Caco-2 (cell line): Measurements from ENCODE around the gene LGI2. TPM values are rescaled to one million over a fixed set of nuclear protein-coding genes. Genes with fewer than 3 reads are reported as not detected.

Source experiments
- BruUV-seq: library from RNA; stranded (reverse); fragments of 400-500 nt; replicated peaks from 2 replicates; lab custom pipeline; 2021; lab: Mats Ljungman, UMichigan
- CTCF ChIA-PET: fragments of 300-600 bp; sonication (Branson Sonifier 250); formaldehyde crosslinking; loops from one replicate; lab custom pipeline; 2022; ENCODE audit warnings: antibody characterized with exemption; lab: Charles Lee
- POLR2A ChIA-PET: fragments of 300-600 bp; sonication (Branson Sonifier 250); formaldehyde crosslinking; loops from one replicate; lab custom pipeline; 2022; ENCODE audit warnings: antibody characterized with exemption; lab: Charles Lee
- DNase-seq, 2 experiments: peaks; one replicate each; pipeline versions ENCODE4 v3.0.0 to v3.0.0-alpha.2; 2020 to 2022
- H3K27me3 ChIP-seq: replicated peaks from 2 replicates; pipeline ENCODE4 v1.6.0; 2011; ENCODE audit warnings: low read length; ENCODE audit not compliant: control insufficient read depth, insufficient read depth
- H3K36me3 ChIP-seq: 2 replicates; pipeline ENCODE4 v1.5.1; 2011; ENCODE audit warnings: low read length; ENCODE audit not compliant: control insufficient read depth, insufficient read depth
- H3K4me1 ChIP-seq: fragments of 250-450 bp; sonication (Bioruptor Pico); 2 replicates; pipeline ENCODE4 v1.5.1; 2020; ENCODE audit warnings: mild to moderate bottlenecking
- H3K4me3 ChIP-seq: 2 replicates; pipeline ENCODE4 v1.5.1; 2011; ENCODE audit warnings: low read depth, mild to moderate bottlenecking, control low read depth, low read length
- H3K9me3 ChIP-seq: fragments of 250-450 bp; sonication (Bioruptor Pico); 2 replicates; pipeline ENCODE4 v1.5.1; 2020; ENCODE audit warnings: mild to moderate bottlenecking, moderate library complexity
- H3K27ac Mint-ChIP-seq: one replicate; pipeline ENCODE4 v1.8.0; 2022; ENCODE audit warnings: mixed read lengths; ENCODE audit not compliant: unreplicated experiment
- H3K27me3 Mint-ChIP-seq: one replicate; pipeline ENCODE4 v1.8.0; 2022; ENCODE audit warnings: mixed read lengths; ENCODE audit not compliant: insufficient read depth, unreplicated experiment
- H3K36me3 Mint-ChIP-seq: one replicate; pipeline ENCODE4 v1.8.0; 2022; ENCODE audit warnings: mild to moderate bottlenecking, mixed read lengths; ENCODE audit not compliant: insufficient read depth, unreplicated experiment
- H3K4me1 Mint-ChIP-seq: one replicate; pipeline ENCODE4 v1.8.0; 2022; ENCODE audit warnings: low read depth, mixed read lengths; ENCODE audit not compliant: unreplicated experiment
- H3K4me3 Mint-ChIP-seq: one replicate; pipeline ENCODE4 v1.8.0; 2022; ENCODE audit warnings: mild to moderate bottlenecking, moderate library complexity, mixed read lengths; ENCODE audit not compliant: unreplicated experiment
- H3K9me3 Mint-ChIP-seq: one replicate; pipeline ENCODE4 v1.8.0; 2022; ENCODE audit warnings: mixed read lengths; ENCODE audit not compliant: unreplicated experiment
- intact Hi-C: fragments of 100-400 bp; cut with micrococcal nuclease; formaldehyde crosslinking; loops from one replicate; pipeline ENCODE4 v1.10.0; 2022; ENCODE audit not compliant: unreplicated experiment
- total RNA-seq: library from RNA; stranded (reverse); gene quantifications from 2 replicates; pipeline ENCODE4 v1.2.3, GENCODE V29; 2022
- TF ChIP-seq, protein P1 (sequence below), 2 experiments: fragments of 200-600 bp in 1 of 2; IDR thresholded peaks; 1 replicate in 1 of 2; 2 replicates in 1 of 2; pipeline versions ENCODE4 v1.5.1 to v1.8.0; 2011 to 2022; ENCODE audit warnings: antibody characterized with exemption in 1 of 2, control low read depth in 1 of 2, inconsistent platforms in 1 of 2, low read depth in 1 of 2, low read length in 1 of 2, mild to moderate bottlenecking in 1 of 2, moderate library complexity in 1 of 2; ENCODE audit not compliant: insufficient read depth in 1 of 2, severe bottlenecking in 1 of 2, unreplicated experiment in 1 of 2

LGI2 gene
- total RNA-seq, 1 experiment from 2014 or later, result 7.5 TPM

GRCh38 chr4:25076625-25077398, 46.1 kb upstream of the LGI2 start:
- intact Hi-C loops, result no loop called here
- no peaks in the 10 kb centered on the region for H3K27me3 ChIP-seq
- H3K4me3 Mint-ChIP-seq, result no peak overlapping the region
- peaks cover 4% of the 10 kb centered on the region for H3K4me1 ChIP-seq
- no peaks in the 10 kb centered on the region for H3K9me3 Mint-ChIP-seq
- CTCF ChIA-PET, result no interaction called here
- no peaks in the 10 kb centered on the region for H3K9me3 ChIP-seq
- no peak overlapping the region for H3K4me3 ChIP-seq
- H3K36me3 Mint-ChIP-seq, result no peaks in the 10 kb centered on the region
- no peak overlapping the region for H3K27ac Mint-ChIP-seq
- H3K27me3 Mint-ChIP-seq, result no peaks in the 10 kb centered on the region
- DNase-seq, result no peak
- POLR2A ChIA-PET, result no interaction called here
- H3K36me3 ChIP-seq, result no peaks in the 10 kb centered on the region
- TF ChIP-seq, protein P1, sequence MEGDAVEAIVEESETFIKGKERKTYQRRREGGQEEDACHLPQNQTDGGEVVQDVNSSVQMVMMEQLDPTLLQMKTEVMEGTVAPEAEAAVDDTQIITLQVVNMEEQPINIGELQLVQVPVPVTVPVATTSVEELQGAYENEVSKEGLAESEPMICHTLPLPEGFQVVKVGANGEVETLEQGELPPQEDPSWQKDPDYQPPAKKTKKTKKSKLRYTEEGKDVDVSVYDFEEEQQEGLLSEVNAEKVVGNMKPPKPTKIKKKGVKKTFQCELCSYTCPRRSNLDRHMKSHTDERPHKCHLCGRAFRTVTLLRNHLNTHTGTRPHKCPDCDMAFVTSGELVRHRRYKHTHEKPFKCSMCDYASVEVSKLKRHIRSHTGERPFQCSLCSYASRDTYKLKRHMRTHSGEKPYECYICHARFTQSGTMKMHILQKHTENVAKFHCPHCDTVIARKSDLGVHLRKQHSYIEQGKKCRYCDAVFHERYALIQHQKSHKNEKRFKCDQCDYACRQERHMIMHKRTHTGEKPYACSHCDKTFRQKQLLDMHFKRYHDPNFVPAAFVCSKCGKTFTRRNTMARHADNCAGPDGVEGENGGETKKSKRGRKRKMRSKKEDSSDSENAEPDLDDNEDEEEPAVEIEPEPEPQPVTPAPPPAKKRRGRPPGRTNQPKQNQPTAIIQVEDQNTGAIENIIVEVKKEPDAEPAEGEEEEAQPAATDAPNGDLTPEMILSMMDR (IDR thresholded peaks at IDR 0.05; ENCODE audit: insufficient read depth in 1 of 2, low read depth in 1 of 2, low read length in 1 of 2, severe bottlenecking in 1 of 2, unreplicated experiment in 1 of 2), result no peak
- BruUV-seq, result no TSS peak
- peaks cover 7% of the 10 kb centered on the region for H3K4me1 Mint-ChIP-seq

GRCh38 chr4:25075851-25076250, 45.1 kb upstream of the LGI2 start:
- intact Hi-C loops, result no loop called here
- BruUV-seq, result no TSS peak

DNA sequence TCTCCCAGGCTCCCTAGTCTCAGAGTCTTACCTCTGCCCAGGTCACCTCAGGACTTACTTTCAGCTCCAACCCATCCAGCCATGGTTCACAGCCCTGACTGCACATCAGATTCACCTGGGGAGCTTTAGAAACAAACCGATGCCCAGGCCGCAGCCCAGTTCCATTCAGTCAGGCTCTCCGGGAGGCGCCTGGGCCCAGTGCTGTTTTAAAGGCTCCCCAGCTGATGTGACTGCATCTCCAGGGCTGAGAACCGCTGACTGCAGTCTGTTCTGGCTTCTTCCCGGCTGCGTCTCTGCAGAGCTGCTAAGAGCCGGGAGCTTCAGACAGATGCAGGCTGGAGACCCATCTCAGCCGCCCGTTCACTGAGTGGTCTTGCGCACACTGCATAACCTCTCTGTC, 44.4 kb upstream of the LGI2 start:
- no peaks in the 10 kb centered on the region for H3K27me3 Mint-ChIP-seq
- no peaks in the 10 kb centered on the region for H3K27me3 ChIP-seq
- no peaks in the 10 kb centered on the region for H3K9me3 ChIP-seq
- no TSS peak for BruUV-seq
- TF ChIP-seq, protein P1 (IDR thresholded peaks at IDR 0.05; ENCODE audit: insufficient read depth in 1 of 2, low read depth in 1 of 2, low read length in 1 of 2, severe bottlenecking in 1 of 2, unreplicated experiment in 1 of 2), result no peak
- H3K4me1 ChIP-seq, result 0 out of 2 replicates have a peak, but pooled peaks cover 3% of the 10 kb centered on the region
- DNase-seq, result no peak
- POLR2A ChIA-PET, result no interaction called here
- H3K27ac Mint-ChIP-seq, result no peak overlapping the region
- intact Hi-C loops, result no loop called here
- no peaks in the 10 kb centered on the region for H3K36me3 Mint-ChIP-seq
- H3K36me3 ChIP-seq, result no peaks in the 10 kb centered on the region
- CTCF ChIA-PET, result interaction anchor here (1.0 kb wide), 1 partner anchor 19 kb away, joined by 3 read pairs; no protein-coding TSS in a partner anchor
- H3K4me3 Mint-ChIP-seq, result no peak overlapping the region
- H3K9me3 Mint-ChIP-seq, result no peaks in the 10 kb centered on the region
- no peaks in the 10 kb centered on the region for H3K4me1 Mint-ChIP-seq
- H3K4me3 ChIP-seq, result no peak overlapping the region

More at GRCh38 chr4:25075851-25076250, 45.1 kb upstream of the LGI2 start:
- ChIA-PET POLR2A (no interaction called here), CTCF (no interaction called here)
- H3K9me3 ChIP-seq, result no peaks in the 10 kb centered on the region
- no peaks in the 10 kb centered on the region for H3K4me1 Mint-ChIP-seq
- no peaks in the 10 kb centered on the region for H3K9me3 Mint-ChIP-seq
- TF ChIP-seq, protein P1 (IDR thresholded peaks at IDR 0.05; ENCODE audit: insufficient read depth in 1 of 2, low read depth in 1 of 2, low read length in 1 of 2, severe bottlenecking in 1 of 2, unreplicated experiment in 1 of 2), result no peak
- no peak overlapping the region for H3K4me3 Mint-ChIP-seq
- H3K27me3 Mint-ChIP-seq, result no peaks in the 10 kb centered on the region
- H3K36me3 Mint-ChIP-seq, result no peaks in the 10 kb centered on the region
- no peaks in the 10 kb centered on the region for H3K36me3 ChIP-seq
- H3K27ac Mint-ChIP-seq, result no peak overlapping the region
- no peak overlapping the region for H3K4me3 ChIP-seq
- H3K4me1 ChIP-seq, result 0 out of 2 replicates have a peak, but pooled peaks cover 3% of the 10 kb centered on the region
- no peaks in the 10 kb centered on the region for H3K27me3 ChIP-seq
- no peak for DNase-seq
